H1 (cell line): ENCODE measurements around the gene PIGX.

Experiments used
- BACH1 ChIP-seq: IDR thresholded peaks from 2 replicates; pipeline ENCODE4 v1.6.1; 2012; ENCODE audit warnings: low read length, improper control_type of control experiment
- CHD2 ChIP-seq: IDR thresholded peaks from 2 replicates; pipeline ENCODE4 v1.6.1; 2012; ENCODE audit warnings: low read length, improper control_type of control experiment
- CREB1 ChIP-seq: IDR thresholded peaks from 2 replicates; pipeline ENCODE4 v1.6.1; 2012; ENCODE audit warnings: inconsistent platforms
- EP300 ChIP-seq, 2 experiments: IDR thresholded peaks; 1 replicate in 1 of 2; 2 replicates in 1 of 2; pipeline ENCODE4 v1.6.1; 2011 to 2012; ENCODE audit warnings: low read depth in 2 of 2, low read length in 2 of 2, mild to moderate bottlenecking in 2 of 2, borderline replicate concordance in 1 of 2, inconsistent platforms in 1 of 2, moderate library complexity in 1 of 2
- NRF1 ChIP-seq: IDR thresholded peaks from 2 replicates; pipeline ENCODE4 v1.6.1; 2011; ENCODE audit warnings: mild to moderate bottlenecking, low read depth, low read length, improper control_type of control experiment
- POLR2AphosphoS5 ChIP-seq: IDR thresholded peaks from 2 replicates; pipeline ENCODE4 v1.6.1; 2011; ENCODE audit warnings: low read depth, low read length
- SRF ChIP-seq: IDR thresholded peaks from 2 replicates; pipeline ENCODE4 v1.6.1; 2011; ENCODE audit warnings: mild to moderate bottlenecking, low read depth, low read length, moderate library complexity
- SUZ12 ChIP-seq: fragments of 200-600 bp; sonication (generic); IDR thresholded peaks from 2 replicates; pipeline ENCODE4 v1.6.1; 2012; ENCODE audit warnings: mild to moderate bottlenecking, inconsistent platforms, low read length, moderate library complexity, mixed read lengths
- TAF1 ChIP-seq: IDR thresholded peaks from 2 replicates; pipeline ENCODE4 v1.6.1; 2011; ENCODE audit warnings: mild to moderate bottlenecking, low read depth, low read length
- TCF12 ChIP-seq: IDR thresholded peaks from 2 replicates; pipeline ENCODE4 v1.6.1; 2011; ENCODE audit warnings: low read depth, mild to moderate bottlenecking, low read length
- TF ChIP-seq, protein P1 (sequence below), 3 experiments: IDR thresholded peaks; 1 replicate in 2 of 3; 2 replicates in 1 of 3; pipeline versions ENCODE4 v1.5.1 to v1.6.1; 2011; ENCODE audit warnings: low read length in 3 of 3, mild to moderate bottlenecking in 3 of 3, inconsistent platforms in 2 of 3, low read depth in 1 of 3, moderate library complexity in 1 of 3; ENCODE audit not compliant: insufficient read depth in 1 of 3; ENCODE audit errors: control extremely low read depth in 1 of 3
- TF ChIP-seq, protein P2 (sequence below): IDR thresholded peaks from 2 replicates; pipeline ENCODE4 v1.6.1; 2011; ENCODE audit warnings: low read depth, mild to moderate bottlenecking, low read length; ENCODE audit not compliant: insufficient read depth
- TF ChIP-seq, protein P3 (sequence below): IDR thresholded peaks from 2 replicates; pipeline ENCODE4 v1.6.1; 2012; ENCODE audit warnings: inconsistent platforms
- TF ChIP-seq, protein P4 (sequence below): IDR thresholded peaks from 2 replicates; pipeline ENCODE4 v1.6.1; 2011; ENCODE audit warnings: low read length, improper control_type of control experiment

DNA sequence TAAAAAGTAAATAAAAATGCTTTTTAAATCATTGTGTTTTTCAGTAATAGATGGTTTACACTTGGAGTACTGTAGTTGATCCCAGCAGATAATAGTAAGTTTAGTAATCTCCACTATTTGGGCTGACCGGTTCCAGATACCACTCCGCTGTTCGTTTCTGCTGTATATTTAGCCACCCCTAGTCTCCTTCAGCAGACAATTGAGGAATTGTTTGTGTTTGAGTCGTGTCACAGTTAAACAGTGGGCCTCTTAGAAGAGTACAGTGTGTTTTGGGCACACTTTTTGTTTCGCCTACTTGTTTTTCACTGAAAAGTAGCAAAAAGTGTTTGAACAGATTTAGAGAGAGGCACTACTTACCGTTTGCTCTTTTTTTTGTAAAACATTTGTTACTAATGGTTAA is 60.7 kb downstream of the PIGX start:
- TF ChIP-seq EP300 (IDR thresholded peaks at IDR 0.05; ENCODE audit: borderline replicate concordance in 1 of 2, low read depth in 2 of 2, low read length in 2 of 2): no peak
- no peak for TF ChIP-seq BACH1
- TF ChIP-seq CREB1: no peak
- TF ChIP-seq, protein P1, sequence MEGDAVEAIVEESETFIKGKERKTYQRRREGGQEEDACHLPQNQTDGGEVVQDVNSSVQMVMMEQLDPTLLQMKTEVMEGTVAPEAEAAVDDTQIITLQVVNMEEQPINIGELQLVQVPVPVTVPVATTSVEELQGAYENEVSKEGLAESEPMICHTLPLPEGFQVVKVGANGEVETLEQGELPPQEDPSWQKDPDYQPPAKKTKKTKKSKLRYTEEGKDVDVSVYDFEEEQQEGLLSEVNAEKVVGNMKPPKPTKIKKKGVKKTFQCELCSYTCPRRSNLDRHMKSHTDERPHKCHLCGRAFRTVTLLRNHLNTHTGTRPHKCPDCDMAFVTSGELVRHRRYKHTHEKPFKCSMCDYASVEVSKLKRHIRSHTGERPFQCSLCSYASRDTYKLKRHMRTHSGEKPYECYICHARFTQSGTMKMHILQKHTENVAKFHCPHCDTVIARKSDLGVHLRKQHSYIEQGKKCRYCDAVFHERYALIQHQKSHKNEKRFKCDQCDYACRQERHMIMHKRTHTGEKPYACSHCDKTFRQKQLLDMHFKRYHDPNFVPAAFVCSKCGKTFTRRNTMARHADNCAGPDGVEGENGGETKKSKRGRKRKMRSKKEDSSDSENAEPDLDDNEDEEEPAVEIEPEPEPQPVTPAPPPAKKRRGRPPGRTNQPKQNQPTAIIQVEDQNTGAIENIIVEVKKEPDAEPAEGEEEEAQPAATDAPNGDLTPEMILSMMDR (IDR thresholded peaks at IDR 0.05; ENCODE audit: control extremely low read depth in 1 of 3, insufficient read depth in 1 of 3, low read depth in 1 of 3, low read length in 3 of 3): no peak
- TF ChIP-seq CHD2: no peak
- TF ChIP-seq, protein P2, sequence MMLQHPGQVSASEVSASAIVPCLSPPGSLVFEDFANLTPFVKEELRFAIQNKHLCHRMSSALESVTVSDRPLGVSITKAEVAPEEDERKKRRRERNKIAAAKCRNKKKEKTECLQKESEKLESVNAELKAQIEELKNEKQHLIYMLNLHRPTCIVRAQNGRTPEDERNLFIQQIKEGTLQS: no peak
- no peak for TF ChIP-seq TCF12
- no peak for TF ChIP-seq TAF1
- no peak for TF ChIP-seq SUZ12
- TF ChIP-seq NRF1: no peak
- TF ChIP-seq, protein P3, sequence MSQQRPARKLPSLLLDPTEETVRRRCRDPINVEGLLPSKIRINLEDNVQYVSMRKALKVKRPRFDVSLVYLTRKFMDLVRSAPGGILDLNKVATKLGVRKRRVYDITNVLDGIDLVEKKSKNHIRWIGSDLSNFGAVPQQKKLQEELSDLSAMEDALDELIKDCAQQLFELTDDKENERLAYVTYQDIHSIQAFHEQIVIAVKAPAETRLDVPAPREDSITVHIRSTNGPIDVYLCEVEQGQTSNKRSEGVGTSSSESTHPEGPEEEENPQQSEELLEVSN: no peak
- TF ChIP-seq POLR2AphosphoS5: no peak
- no peak for TF ChIP-seq SRF
- TF ChIP-seq, protein P4, sequence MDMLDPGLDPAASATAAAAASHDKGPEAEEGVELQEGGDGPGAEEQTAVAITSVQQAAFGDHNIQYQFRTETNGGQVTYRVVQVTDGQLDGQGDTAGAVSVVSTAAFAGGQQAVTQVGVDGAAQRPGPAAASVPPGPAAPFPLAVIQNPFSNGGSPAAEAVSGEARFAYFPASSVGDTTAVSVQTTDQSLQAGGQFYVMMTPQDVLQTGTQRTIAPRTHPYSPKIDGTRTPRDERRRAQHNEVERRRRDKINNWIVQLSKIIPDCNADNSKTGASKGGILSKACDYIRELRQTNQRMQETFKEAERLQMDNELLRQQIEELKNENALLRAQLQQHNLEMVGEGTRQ: no peak
